Colonic mucosa (tissue), 4 donors: Measurements from ENCODE around the gene NDUFS6. TPM values are rescaled to one million over a fixed set of nuclear protein-coding genes. Genes with fewer than 3 reads are reported as not detected.

Experiments
- DNase-seq: peaks from one replicate; pipeline ENCODE4 v3.0.0-alpha.2; 2020
- H3K27ac ChIP-seq: fragments of 200-600 bp; one replicate; pipeline ENCODE4 v1.8.0; 2021
- H3K27me3 ChIP-seq: fragments of 200-600 bp; one replicate; pipeline ENCODE4 v1.8.0; 2021
- H3K36me3 ChIP-seq: fragments of 200-600 bp; one replicate; pipeline ENCODE4 v1.8.0; 2021
- H3K4me1 ChIP-seq: fragments of 200-600 bp; one replicate; pipeline ENCODE4 v1.8.0; 2021; ENCODE audit warnings: mild to moderate bottlenecking
- H3K4me3 ChIP-seq: fragments of 200-600 bp; one replicate; pipeline ENCODE4 v1.8.0; 2021
- H3K9ac ChIP-seq, 2 donors: one replicate each; pipeline ENCODE4 v1.7.0; 2013; ENCODE audit warnings: control low read depth in 2 of 2, low read depth in 2 of 2, low read length in 2 of 2
- H3K9me3 ChIP-seq: fragments of 200-600 bp; one replicate; pipeline ENCODE4 v1.8.0; 2021
- CTCF ChIP-seq: fragments of 200-600 bp; IDR thresholded peaks from one replicate; pipeline ENCODE4 v1.8.0; 2022; ENCODE audit warnings: antibody characterized with exemption, mild to moderate bottlenecking
- intact Hi-C: fragments of 100-400 bp; cut with DNase I; formaldehyde crosslinking; loops from one replicate; pipeline ENCODE4 v1.14.1; 2022
- total RNA-seq, 2 donors: library from RNA; stranded (reverse); fragmentation: NEBNext Ultra II Directional in 1 of 2; extraction: Animal tissue kit (Norgen Biotek cat#: 25700) in 1 of 2; gene quantifications; one replicate each; pipeline ENCODE4 v1.2.1, GENCODE V29; 2021
- donor health status: healthy.
- donor health status: DM: no; HTN: no; CAD: no.
- donor health status: DM: no; HTN: no; CAD: no.

NDUFS6 gene
- total RNA-seq, 2 donors from 2014 or later: 43.2 to 70.7 TPM

- no peaks in the 10 kb centered on the region for H3K9me3 ChIP-seq
- TF ChIP-seq CTCF: no peak
- intact Hi-C loops: no loop called here
- no peak overlapping the region for H3K9ac ChIP-seq
- H3K27ac ChIP-seq: no peak overlapping the region
- no peak for DNase-seq
- H3K36me3 ChIP-seq: no peaks in the 10 kb centered on the region
- no peaks in the 10 kb centered on the region for H3K4me1 ChIP-seq
- H3K27me3 ChIP-seq: no peaks in the 10 kb centered on the region
- no peak overlapping the region for H3K4me3 ChIP-seq
Measured at GRCh38 chr5:1759378-1759970, 41.7 kb upstream of the NDUFS6 start.

GRCh38 chr5:1760231-1760630, 41.0 kb upstream of the NDUFS6 start:
- no peak overlapping the region for H3K27ac ChIP-seq
- no peaks in the 10 kb centered on the region for H3K36me3 ChIP-seq
- H3K4me1 ChIP-seq: no peaks in the 10 kb centered on the region
- no peak for TF ChIP-seq CTCF
- H3K4me3 ChIP-seq: no peak overlapping the region
- no peak for DNase-seq
- H3K9me3 ChIP-seq: no peaks in the 10 kb centered on the region
- intact Hi-C loops: loop anchor here (10.0 kb wide), 1 partner anchor 255 kb away; no protein-coding TSS in a partner anchor
- H3K27me3 ChIP-seq: no peaks in the 10 kb centered on the region
- H3K9ac ChIP-seq: no peak overlapping the region

GRCh38 chr5:1760656-1761452, 40.4 kb upstream of the NDUFS6 start:
- Histone ChIP-seq H3K27me3 (no peaks in the 10 kb centered on the region), H3K4me1 (no peaks in the 10 kb centered on the region), H3K36me3 (no peaks in the 10 kb centered on the region), H3K4me3 (no peak overlapping the region), H3K27ac (no peak overlapping the region), H3K9ac (no peak overlapping the region), H3K9me3 (no peaks in the 10 kb centered on the region)
- no peak for DNase-seq
- intact Hi-C loops: loop anchor here (10.0 kb wide), 1 partner anchor 254 kb away; no protein-coding TSS in a partner anchor
- TF ChIP-seq CTCF: no peak

- no peak overlapping the region for H3K4me3 ChIP-seq
- no peaks in the 10 kb centered on the region for H3K9me3 ChIP-seq
- no peak for DNase-seq
- intact Hi-C loops: loop anchor here (10.0 kb wide), 1 partner anchor 253 kb away; no protein-coding TSS in a partner anchor
- no peaks in the 10 kb centered on the region for H3K4me1 ChIP-seq
- no peak overlapping the region for H3K9ac ChIP-seq
- no peak overlapping the region for H3K27ac ChIP-seq
- H3K36me3 ChIP-seq: no peaks in the 10 kb centered on the region
- no peak for TF ChIP-seq CTCF
- H3K27me3 ChIP-seq: no peaks in the 10 kb centered on the region
Measured at GRCh38 chr5:1761453-1761755, 39.8 kb upstream of the NDUFS6 start.

- no peaks in the 10 kb centered on the region for H3K9me3 ChIP-seq
- H3K27ac ChIP-seq: no peak overlapping the region
- H3K4me1 ChIP-seq: no peaks in the 10 kb centered on the region
- no peak for DNase-seq
- no peak overlapping the region for H3K9ac ChIP-seq
- TF ChIP-seq CTCF: no peak
- H3K4me3 ChIP-seq: no peak overlapping the region
- no peaks in the 10 kb centered on the region for H3K27me3 ChIP-seq
- no peaks in the 10 kb centered on the region for H3K36me3 ChIP-seq
- intact Hi-C loops: loop anchor here (10.0 kb wide), 1 partner anchor 252 kb away; no protein-coding TSS in a partner anchor
Measured at GRCh38 chr5:1762121-1762882, 38.9 kb upstream of the NDUFS6 start.
